Smooth muscle cell (in vitro differentiated cells): ENCODE results near the gene SLC11A1. TPM values are rescaled to one million over a fixed set of nuclear protein-coding genes. Genes with fewer than 3 reads are reported as not detected.

Experiments
- DNase-seq: peaks from one replicate; lab custom pipeline; 2025; ENCODE audit not compliant: unreplicated experiment; lab: John Stamatoyannopoulos, UW
- H2AFZ ChIP-seq: fragments of 200-600 bp; sonication (generic); 2 replicates; pipeline ENCODE4 v1.6.0; 2016; ENCODE audit warnings: antibody characterized with exemption, low read depth, mild to moderate bottlenecking
- H3F3A ChIP-seq: fragments of 200-600 bp; sonication (generic); 2 replicates; pipeline ENCODE4 v1.6.0; 2017; ENCODE audit warnings: antibody characterized with exemption, low read depth
- H3K27ac ChIP-seq: fragments of 200-600 bp; sonication (generic); 2 replicates; pipeline ENCODE4 v1.5.1; 2016; ENCODE audit warnings: low read depth, mild to moderate bottlenecking
- H3K27me3 ChIP-seq: fragments of 200-600 bp; sonication (generic); 2 replicates; pipeline ENCODE4 v1.6.1; 2016; ENCODE audit warnings: low read depth, mild to moderate bottlenecking
- H3K36me3 ChIP-seq: fragments of 200-600 bp; sonication (generic); 2 replicates; pipeline ENCODE4 v1.5.1; 2016; ENCODE audit warnings: low read depth
- H3K4me1 ChIP-seq: fragments of 200-600 bp; sonication (generic); 2 replicates; pipeline ENCODE4 v1.5.1; 2016; ENCODE audit warnings: low read depth
- H3K4me2 ChIP-seq: fragments of 200-600 bp; sonication (generic); 2 replicates; pipeline ENCODE4 v1.6.0; 2016; ENCODE audit warnings: mild to moderate bottlenecking
- H3K4me3 ChIP-seq: fragments of 200-600 bp; sonication (generic); 2 replicates; pipeline ENCODE4 v1.5.1; 2016; ENCODE audit warnings: mild to moderate bottlenecking
- H3K79me2 ChIP-seq: fragments of 200-600 bp; sonication (generic); 2 replicates; pipeline ENCODE4 v1.6.0; 2016; ENCODE audit warnings: low read depth, mild to moderate bottlenecking
- H3K9ac ChIP-seq: fragments of 200-600 bp; sonication (generic); 2 replicates; pipeline ENCODE4 v1.6.0; 2016; ENCODE audit warnings: low read depth
- H3K9me3 ChIP-seq: fragments of 200-600 bp; sonication (generic); replicated peaks from 2 replicates; pipeline ENCODE4 v1.5.1; 2016; ENCODE audit warnings: low read depth
- H4K20me1 ChIP-seq: fragments of 200-600 bp; sonication (generic); 2 replicates; pipeline ENCODE4 v1.6.0; 2016; ENCODE audit warnings: low read depth
- WGBS: methylation state at CpG from one replicate; pipeline ENCODE4 v1.1.7; 2016; ENCODE audit warnings: low lambda C conversion rate; 5-methylcytosine and 5-hydroxymethylcytosine counted together
- polyA plus RNA-seq: library from polyadenylated mRNA; unstranded; fragments of >200 nt; fragmentation: Nextera tagmentation; extraction: Ambion mirVana; gene quantifications from 2 replicates; pipeline ENCODE4 v1.2.1, GENCODE V29; 2016
- total RNA-seq: library from RNA; depleted of rRNA; stranded (reverse); fragments of >200 nt; gene quantifications from 2 replicates; pipeline ENCODE4 v1.2.3, GENCODE V29; 2014
- TF ChIP-seq, protein P1 (sequence below): fragments of 200-600 bp; sonication (generic); IDR thresholded peaks from 2 replicates; pipeline ENCODE4 v1.5.1; 2017; ENCODE audit warnings: borderline replicate concordance, mild to moderate bottlenecking, antibody characterized with exemption; ENCODE audit not compliant: insufficient read depth, poor library complexity, severe bottlenecking

The SLC11A1 gene
- total and polyA plus RNA-seq, 2 experiments from 2014 or later: 0.31 to 0.38 TPM

DNA sequence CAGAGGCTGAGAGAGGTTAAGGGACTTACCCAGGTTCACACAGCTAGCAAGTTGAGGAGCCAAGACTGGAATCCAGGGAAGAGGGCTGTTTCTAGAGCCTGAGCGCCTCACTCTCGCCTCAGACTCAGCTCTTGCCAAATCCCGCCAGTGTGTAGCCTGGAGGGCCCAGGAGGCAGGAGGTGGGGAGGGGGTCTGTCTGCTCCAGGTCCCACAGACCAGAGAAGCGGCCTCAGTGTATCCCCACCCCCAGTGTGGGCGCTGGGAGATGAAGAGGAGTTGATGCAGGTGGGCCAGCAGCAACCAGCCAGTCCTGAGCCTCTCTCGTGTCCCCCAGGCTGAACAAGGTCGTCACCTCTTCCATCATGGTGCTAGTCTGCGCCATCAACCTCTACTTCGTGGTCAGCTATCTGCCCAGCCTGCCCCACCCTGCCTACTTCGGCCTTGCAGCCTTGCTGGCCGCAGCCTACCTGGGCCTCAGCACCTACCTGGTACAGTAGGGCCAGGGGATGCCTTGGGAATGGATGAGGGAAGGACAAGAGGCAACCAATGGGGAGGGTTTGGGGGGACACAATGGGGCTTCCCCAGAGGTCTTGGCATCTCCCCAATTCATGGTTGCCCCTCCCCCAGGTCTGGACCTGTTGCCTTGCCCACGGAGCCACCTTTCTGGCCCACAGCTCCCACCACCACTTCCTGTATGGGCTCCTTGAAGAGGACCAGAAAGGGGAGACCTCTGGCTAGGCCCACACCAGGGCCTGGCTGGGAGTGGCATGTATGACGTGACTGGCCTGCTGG, 12.4 kb downstream of the SLC11A1 start:
- Histone ChIP-seq H3K9me3 (no peaks in the 10 kb centered on the region), H3K79me2 (peaks cover 5% of the 10 kb centered on the region), H3K4me3 (no peak overlapping the region), H3K36me3 (no peaks in the 10 kb centered on the region), H3K9ac (no peak overlapping the region), H3K4me1 (no peaks in the 10 kb centered on the region), H3K27ac (no peak overlapping the region), H3K27me3 (no peaks in the 10 kb centered on the region), H3F3A (peaks cover 19% of the 10 kb centered on the region), H2AFZ (no peak overlapping the region), H3K4me2 (no peak overlapping the region), H4K20me1 (no peaks in the 10 kb centered on the region)
- DNase-seq: no peak
- WGBS: 93% methylated on average over 13 of the region's 13 CpGs
- TF ChIP-seq, protein P1, sequence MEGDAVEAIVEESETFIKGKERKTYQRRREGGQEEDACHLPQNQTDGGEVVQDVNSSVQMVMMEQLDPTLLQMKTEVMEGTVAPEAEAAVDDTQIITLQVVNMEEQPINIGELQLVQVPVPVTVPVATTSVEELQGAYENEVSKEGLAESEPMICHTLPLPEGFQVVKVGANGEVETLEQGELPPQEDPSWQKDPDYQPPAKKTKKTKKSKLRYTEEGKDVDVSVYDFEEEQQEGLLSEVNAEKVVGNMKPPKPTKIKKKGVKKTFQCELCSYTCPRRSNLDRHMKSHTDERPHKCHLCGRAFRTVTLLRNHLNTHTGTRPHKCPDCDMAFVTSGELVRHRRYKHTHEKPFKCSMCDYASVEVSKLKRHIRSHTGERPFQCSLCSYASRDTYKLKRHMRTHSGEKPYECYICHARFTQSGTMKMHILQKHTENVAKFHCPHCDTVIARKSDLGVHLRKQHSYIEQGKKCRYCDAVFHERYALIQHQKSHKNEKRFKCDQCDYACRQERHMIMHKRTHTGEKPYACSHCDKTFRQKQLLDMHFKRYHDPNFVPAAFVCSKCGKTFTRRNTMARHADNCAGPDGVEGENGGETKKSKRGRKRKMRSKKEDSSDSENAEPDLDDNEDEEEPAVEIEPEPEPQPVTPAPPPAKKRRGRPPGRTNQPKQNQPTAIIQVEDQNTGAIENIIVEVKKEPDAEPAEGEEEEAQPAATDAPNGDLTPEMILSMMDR: no peak

DNA sequence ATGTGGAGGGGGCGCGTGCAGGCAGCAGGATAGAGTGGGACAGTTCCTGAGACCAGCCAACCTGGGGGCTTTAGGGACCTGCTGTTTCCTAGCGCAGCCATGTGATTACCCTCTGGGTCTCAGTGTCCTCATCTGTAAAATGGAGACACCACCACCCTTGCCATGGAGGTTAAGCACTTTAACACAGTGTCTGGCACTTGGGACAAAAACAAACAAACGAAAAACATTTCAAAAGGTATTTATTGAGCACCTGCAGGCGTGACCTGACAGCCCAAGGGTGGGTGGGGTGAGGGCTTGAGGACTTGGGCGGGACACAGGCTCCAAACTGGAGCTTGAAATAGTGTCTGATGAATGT, 13.0 kb downstream of the SLC11A1 start:
- H3K4me1 ChIP-seq: no peaks in the 10 kb centered on the region
- no peak overlapping the region for H3K4me2 ChIP-seq
- H3K27ac ChIP-seq: no peak overlapping the region
- H3K9ac ChIP-seq: no peak overlapping the region
- no peak overlapping the region for H3K4me3 ChIP-seq
- H3K79me2 ChIP-seq: peaks cover 9% of the 10 kb centered on the region
- H3K27me3 ChIP-seq: no peaks in the 10 kb centered on the region
- H2AFZ ChIP-seq: no peak overlapping the region
- H3K36me3 ChIP-seq: no peaks in the 10 kb centered on the region
- 84% methylated on average over 6 of the region's 6 CpGs for WGBS
- peaks cover 19% of the 10 kb centered on the region for H3F3A ChIP-seq
- no peaks in the 10 kb centered on the region for H4K20me1 ChIP-seq
- H3K9me3 ChIP-seq: no peaks in the 10 kb centered on the region
- TF ChIP-seq, protein P1: no peak
- no peak for DNase-seq

DNA sequence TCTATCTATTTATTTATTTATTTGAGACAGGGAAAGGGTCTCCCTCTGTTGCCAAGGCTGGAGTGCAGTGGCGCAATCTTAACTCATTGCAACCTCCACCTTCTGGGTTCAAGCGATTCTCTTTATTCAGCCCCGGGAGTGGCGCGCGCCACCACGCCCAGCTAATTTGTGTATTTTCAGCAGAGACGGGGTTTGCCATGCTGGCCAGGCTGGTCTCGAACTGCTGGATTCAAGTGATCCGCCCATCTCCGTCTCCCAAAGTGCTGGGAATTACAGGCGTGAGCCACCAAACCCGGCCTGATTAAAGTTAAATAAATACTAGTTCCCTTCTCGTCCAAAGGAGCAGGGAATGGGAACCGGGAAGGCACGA, 13.4 kb downstream of the SLC11A1 start:
- Histone ChIP-seq H2AFZ (no peak overlapping the region), H4K20me1 (no peaks in the 10 kb centered on the region), H3F3A (peaks cover 22% of the 10 kb centered on the region), H3K4me1 (no peaks in the 10 kb centered on the region), H3K79me2 (peaks cover 12% of the 10 kb centered on the region), H3K27me3 (no peaks in the 10 kb centered on the region), H3K9me3 (no peaks in the 10 kb centered on the region), H3K36me3 (no peaks in the 10 kb centered on the region), H3K9ac (no peak overlapping the region), H3K4me2 (peak overlapping the region; percentile 99), H3K27ac (peak overlapping the region; percentile 98), H3K4me3 (peak overlapping the region; percentile 95)
- TF ChIP-seq, protein P1: no peak
- 25% methylated on average over 16 of the region's 16 CpGs for WGBS
- DNase-seq: no peak
